HepG2 (cell line): ENCODE data around the gene CDYL. TPM values are rescaled to one million over a fixed set of nuclear protein-coding genes. Genes with fewer than 3 reads are reported as not detected.

Source experiments
- ATAC-seq: fragments of 200-7000 bp; cut with Tn5 transposase; 3 replicates; pipeline ENCODE4 v1.9.1; 2020; ENCODE audit warnings: mild to moderate bottlenecking, moderate library complexity
- BruUV-seq: library from RNA; stranded (reverse); fragments of 400-500 nt; replicated peaks from 2 replicates; lab custom pipeline; 2021; lab: Mats Ljungman, UMichigan
- CTCF ChIA-PET: fragments of 300-600 bp; formaldehyde crosslinking; extraction: SDS; loops from one replicate; lab custom pipeline; 2021; ENCODE audit warnings: low total read pairs, inconsistent platforms, low intra/inter-chr PET ratio; lab: Yijun Ruan, JAX
- POLR2A ChIA-PET: fragments of 350-600 bp; sonication (Branson Sonifier 250); formaldehyde crosslinking; loops from one replicate; lab custom pipeline; 2020; ENCODE audit warnings: antibody characterized with exemption, inconsistent platforms; lab: Yijun Ruan, JAX
- DNase-seq: peaks from one replicate; pipeline ENCODE4 v3.0.0-alpha.2; 2015; ENCODE audit warnings: low spot score
- FAIRE-seq: peaks from 3 replicates; lab custom pipeline; 2011; peaks lifted over from hg19 to GRCh38; lab: Jason Lieb, UNC
- H2AFZ ChIP-seq: one replicate; pipeline ENCODE4 v1.6.1; 2011; ENCODE audit warnings: low read length, inconsistent platforms
- H3K27ac ChIP-seq: fragments of 300-600 bp; 3 replicates; pipeline ENCODE4 v1.8.0; 2011; ENCODE audit warnings: mixed run types, mild to moderate bottlenecking, mixed read lengths, low read length, inconsistent platforms; ENCODE audit not compliant: insufficient read depth; ENCODE audit errors: extremely low read length
- H3K27me3 ChIP-seq, 2 experiments: fragments of 200-600 bp in 1 of 2; 2 replicates in 1 of 2; 3 replicates in 1 of 2; pipeline versions ENCODE4 v1.6.0 to v1.8.0; 2011; ENCODE audit warnings: low read length in 2 of 2, mild to moderate bottlenecking in 2 of 2, moderate library complexity in 2 of 2, inconsistent platforms in 1 of 2; ENCODE audit not compliant: insufficient read depth in 2 of 2, control insufficient read depth in 1 of 2
- H3K36me3 ChIP-seq, 2 experiments: fragments of 200-600 bp in 1 of 2; replicated peaks in 1 of 2; 2 replicates in 1 of 2; 3 replicates in 1 of 2; pipeline versions ENCODE4 v1.5.1 to v1.8.0; 2011; ENCODE audit warnings: low read length in 2 of 2, inconsistent platforms in 1 of 2; ENCODE audit not compliant: insufficient read depth in 2 of 2, control insufficient read depth in 1 of 2
- H3K4me1 ChIP-seq: 2 replicates; pipeline ENCODE4 v1.5.1; 2012; ENCODE audit warnings: low read length, inconsistent platforms; ENCODE audit not compliant: insufficient read depth
- H3K4me2 ChIP-seq: 2 replicates; pipeline ENCODE4 v1.6.0; 2011; ENCODE audit warnings: low read depth, low read length, inconsistent platforms
- H3K4me3 ChIP-seq, 3 experiments: fragments of 200-600 bp in 1 of 3; sonication (generic), shearing (Covaris generic) in 1 of 3; replicated peaks in 1 of 3; 2 replicates each; pipeline ENCODE4 v1.5.1; 2011 to 2016; ENCODE audit warnings: low read length in 3 of 3, inconsistent platforms in 2 of 3, low read depth in 2 of 3, mild to moderate bottlenecking in 2 of 3, control low read depth in 1 of 3, mixed read lengths in 1 of 3; ENCODE audit not compliant: insufficient read depth in 1 of 3
- H3K79me2 ChIP-seq: one replicate; pipeline ENCODE4 v1.6.1; 2011; ENCODE audit warnings: low read length, inconsistent platforms; ENCODE audit not compliant: insufficient read depth
- H3K9ac ChIP-seq: 2 replicates; pipeline ENCODE4 v1.6.0; 2011; ENCODE audit warnings: mild to moderate bottlenecking, low read depth, low read length, inconsistent platforms; ENCODE audit not compliant: insufficient read depth
- H3K9me3 ChIP-seq: 2 replicates; pipeline ENCODE4 v1.5.1; 2012; ENCODE audit warnings: mild to moderate bottlenecking, low read length
- H4K20me1 ChIP-seq: 2 replicates; pipeline ENCODE4 v1.6.0; 2011; ENCODE audit warnings: inconsistent platforms, mild to moderate bottlenecking, low read length, moderate library complexity; ENCODE audit not compliant: insufficient read depth
- AHR ChIP-seq: IDR thresholded peaks from 2 replicates; pipeline ENCODE4 v1.6.1; 2018; ENCODE audit warnings: missing genetic modification reagents, missing compliant biosample characterization
- AKAP8 ChIP-seq: sonication (generic); formaldehyde crosslinking; IDR thresholded peaks from 2 replicates; pipeline ENCODE4 v1.5.1; 2020; ENCODE audit warnings: mild to moderate bottlenecking, missing genetic modification reagents
- AKNA ChIP-seq: sonication (generic); formaldehyde crosslinking; IDR thresholded peaks from 2 replicates; pipeline ENCODE4 v1.4.0; 2020; ENCODE audit warnings: missing genetic modification reagents, borderline replicate concordance
- ARHGAP35 ChIP-seq: sonication (generic); formaldehyde crosslinking; IDR thresholded peaks from 2 replicates; pipeline ENCODE4 v1.9.0; 2022; ENCODE audit warnings: mild to moderate bottlenecking, inconsistent platforms, moderate library complexity, missing genetic modification reagents, borderline replicate concordance
- FOSL2 ChIP-seq: sonication (generic); formaldehyde crosslinking; IDR thresholded peaks from 2 replicates; pipeline ENCODE4 v1.4.0; 2020; ENCODE audit warnings: missing genetic modification reagents
- GRHL1 ChIP-seq: sonication (generic); formaldehyde crosslinking; conservative IDR thresholded peaks from 2 replicates; pipeline ENCODE4 v1.8.0; 2022; ENCODE audit warnings: missing genetic modification reagents
- MAFG ChIP-seq: sonication (generic); formaldehyde crosslinking; IDR thresholded peaks from 2 replicates; pipeline ENCODE4 v1.5.1; 2020; ENCODE audit warnings: mild to moderate bottlenecking, missing genetic modification reagents
- NFATC3 ChIP-seq: sonication (generic); formaldehyde crosslinking; IDR thresholded peaks from 2 replicates; pipeline ENCODE4 v1.5.1; 2020; ENCODE audit warnings: mild to moderate bottlenecking, missing genetic modification reagents
- POGK ChIP-seq: sonication (generic); formaldehyde crosslinking; conservative IDR thresholded peaks from 2 replicates; pipeline ENCODE4 v1.8.0; 2022; ENCODE audit warnings: mild to moderate bottlenecking, moderate library complexity, missing genetic modification reagents
- SIN3A ChIP-seq: IDR thresholded peaks from 2 replicates; pipeline ENCODE4 v1.6.1; 2011; ENCODE audit warnings: low read depth, mild to moderate bottlenecking, control low read depth, low read length, borderline replicate concordance
- TOPORS ChIP-seq: sonication (generic); formaldehyde crosslinking; IDR thresholded peaks from 2 replicates; pipeline ENCODE4 v1.8.0; 2023; ENCODE audit warnings: mild to moderate bottlenecking, missing genetic modification reagents
- TP53 ChIP-seq: sonication (generic); formaldehyde crosslinking; conservative IDR thresholded peaks from 2 replicates; pipeline ENCODE4 v1.4.0; 2020; ENCODE audit warnings: missing genetic modification reagents
- ZFP36L1 ChIP-seq: sonication (generic); formaldehyde crosslinking; IDR thresholded peaks from 2 replicates; pipeline ENCODE4 v1.8.0; 2022; ENCODE audit warnings: mild to moderate bottlenecking, missing genetic modification reagents, moderate library complexity
- ZNF101 ChIP-seq: sonication (generic); formaldehyde crosslinking; IDR thresholded peaks from 2 replicates; pipeline ENCODE4 v1.4.0; 2020; ENCODE audit warnings: mild to moderate bottlenecking, low read depth, missing genetic modification reagents, borderline replicate concordance
- ZNF224 ChIP-seq: sonication (generic); formaldehyde crosslinking; IDR thresholded peaks from 2 replicates; pipeline ENCODE4 v1.5.0; 2020; ENCODE audit warnings: mild to moderate bottlenecking, missing genetic modification reagents
- ZSCAN30 ChIP-seq: sonication (generic); formaldehyde crosslinking; IDR thresholded peaks from 2 replicates; pipeline ENCODE4 v1.5.0; 2020; ENCODE audit warnings: mild to moderate bottlenecking, missing genetic modification reagents
- WGBS: methylation state at CpG from one replicate; pipeline ENCODE4 v1.1.6; 2017; ENCODE audit warnings: low lambda C conversion rate; 5-methylcytosine and 5-hydroxymethylcytosine counted together
- in situ Hi-C: cut with HindIII; loops from 2 replicates; pipeline ENCODE4 v1.10.0; 2017; ENCODE audit warnings: low pct_unique_long_range_greater_than_20kb; ENCODE audit not compliant: extremely low pct_ligation_motif_present
- intact Hi-C: fragments of 100-400 bp; cut with micrococcal nuclease; formaldehyde crosslinking; loops from one replicate; pipeline ENCODE4 v1.10.0; 2022; ENCODE audit not compliant: unreplicated experiment
- polyA plus RNA-seq, 8 experiments: library from polyadenylated mRNA; depleted of rRNA in 3 of 8; stranded (reverse) in 7 of 8; unstranded in 1 of 8; fragments of >200 nt; fragmentation: Illumina TruSeq in 4 of 8; extraction: Trizol in 4 of 8; gene quantifications; 2 replicates each; pipeline versions ENCODE4 v1.2.1 to v1.2.3, GENCODE V29; 2011 to 2016; ENCODE audit warnings: low read depth in 4 of 8, missing spikeins in 1 of 8, mixed read lengths in 1 of 8; ENCODE audit not compliant: insufficient read depth in 1 of 8
- total RNA-seq, 5 experiments: library from RNA; depleted of rRNA; stranded (reverse); fragments of >200 nt; fragmentation: Illumina TruSeq; extraction: Trizol; gene quantifications; 2 replicates each; pipeline ENCODE4 v1.2.3, GENCODE V29; 2016; ENCODE audit warnings: low read depth in 1 of 5

Gene CDYL
- total and polyA plus RNA-seq, 2 of the 13 experiments (the other 11 are each of a cell fraction or from before 2014, with no cell fraction given), result 22.8 to 105 TPM

GRCh38 chr6:4948781-4949450 lies 172.7 kb downstream of the CDYL start:
- no peak overlapping the region for H3K27ac ChIP-seq
- in situ Hi-C loops, result no loop called here
- H3K9ac ChIP-seq, result no peak overlapping the region
- TF ChIP-seq ZNF224 (no peak), AKNA (CRISPR knock-in tag) (no peak), POGK (no peak), SIN3A (no peak), ZSCAN30 (no peak), ZNF101 (CRISPR knock-in tag) (no peak), FOSL2 (CRISPR knock-in tag) (no peak), AKAP8 (CRISPR knock-in tag) (no peak), NFATC3 (CRISPR knock-in tag) (no peak), TP53 (CRISPR knock-in tag) (no peak), TOPORS (CRISPR knock-in tag) (no peak), ZFP36L1 (no peak), MAFG (no peak), GRHL1 (CRISPR knock-in tag) (no peak), ARHGAP35 (CRISPR knock-in tag) (no peak), AHR (CRISPR knock-in tag) (no peak)

More at GRCh38 chr6:4948781-4949450, 172.7 kb downstream of the CDYL start:
- CTCF ChIA-PET, result no interaction called here
- WGBS, result 96% methylated on average over 14 of the region's 15 CpGs
- no peaks in the 10 kb centered on the region for H3K79me2 ChIP-seq
- H3K9me3 ChIP-seq, result no peaks in the 10 kb centered on the region
- no TSS peak for BruUV-seq
- no peak overlapping the region for H3K4me3 ChIP-seq
- intact Hi-C loops, result no loop called here
- no peak overlapping the region for H3K4me2 ChIP-seq
- DNase-seq (no peak), FAIRE-seq (no peak), ATAC-seq (no peak)
- H3K4me1 ChIP-seq, result no peaks in the 10 kb centered on the region
- no peak overlapping the region for H2AFZ ChIP-seq
- POLR2A ChIA-PET, result no interaction called here
- peaks cover 20 to 61% of the 10 kb centered on the region in 2 experiments for H3K36me3 ChIP-seq
- H4K20me1 ChIP-seq, result no peaks in the 10 kb centered on the region
- no peaks in the 10 kb centered on the region for H3K27me3 ChIP-seq
